Activated T-helper 1 cell treated with Interleukin-2 at 50 U/mL for 16 hours (primary cell): ENCODE measurements around the gene SPAM1.
"Not testable (repeated sequence)": the region's sequence is repeated elsewhere in the genome, so short reads cannot be mapped to it uniquely, and the experiment has no call there.

ENCODE experiments used
- DNase-seq: peaks from one replicate; pipeline ENCODE4 v3.0.0-alpha.2; 2020; ENCODE audit warnings: low read depth

The SPAM1 gene

GRCh38 chr7:123948136-123948535, 23.1 kb downstream of the SPAM1 start:
- DNase-seq = no peak

- no peak for DNase-seq
Measured at GRCh38 chr7:123958186-123958703, 33.2 kb downstream of the SPAM1 start.

GRCh38 chr7:123961771-123962170, 36.7 kb downstream of the SPAM1 start:
- DNase-seq = no peak

GRCh38 chr7:123966936-123967335, 41.9 kb downstream of the SPAM1 start:
- DNase-seq = no peak

GRCh38 chr7:123972045-123972444, 47.0 kb downstream of the SPAM1 start:
- DNase-seq = no peak

GRCh38 chr7:123972831-123973230, 47.8 kb downstream of the SPAM1 start:
- DNase-seq = no peak

GRCh38 chr7:123974326-123974908, 49.4 kb downstream of the SPAM1 start:
- DNase-seq = no peak

- no peak for DNase-seq
Measured at GRCh38 chr7:123975084-123975483, 50.0 kb downstream of the SPAM1 start.

GRCh38 chr7:123977081-123977480, 52.0 kb downstream of the SPAM1 start:
- no peak for DNase-seq

GRCh38 chr7:123979876-123980275, 54.8 kb downstream of the SPAM1 start:
- DNase-seq = no peak

- no peak for DNase-seq
Measured at GRCh38 chr7:123987445-123987844, 62.4 kb downstream of the SPAM1 start.

GRCh38 chr7:123992913-123993518, 68.0 kb downstream of the SPAM1 start:
- no peak for DNase-seq

- no peak for DNase-seq
Measured at GRCh38 chr7:123993996-123994395, 69.0 kb downstream of the SPAM1 start.

- no peak for DNase-seq
Measured at GRCh38 chr7:123994449-123994848, 69.4 kb downstream of the SPAM1 start.

GRCh38 chr7:123995617-123996326, 70.7 kb downstream of the SPAM1 start:
- no peak for DNase-seq

GRCh38 chr7:123996327-123996625, 71.2 kb downstream of the SPAM1 start:
- DNase-seq = no peak

GRCh38 chr7:123998921-123999320, 73.9 kb downstream of the SPAM1 start:
- no peak for DNase-seq

GRCh38 chr7:123999703-124000102, 74.7 kb downstream of the SPAM1 start:
- no peak for DNase-seq

- DNase-seq = not testable (repeated sequence)
Measured at GRCh38 chr7:124008296-124008695, 83.3 kb downstream of the SPAM1 start.

GRCh38 chr7:124009321-124009720, 84.3 kb downstream of the SPAM1 start:
- no peak for DNase-seq
